GM11168 (cell line): ENCODE data around the gene PLS3.

Source experiments
- in situ Hi-C: fragments of 300-500 bp; cut with MboI; formaldehyde crosslinking; loops from one replicate; pipeline ENCODE4 v1.12.0; 2022; ENCODE audit warnings: low sequenced_read_pairs; ENCODE audit not compliant: unreplicated experiment

The PLS3 gene

DNA sequence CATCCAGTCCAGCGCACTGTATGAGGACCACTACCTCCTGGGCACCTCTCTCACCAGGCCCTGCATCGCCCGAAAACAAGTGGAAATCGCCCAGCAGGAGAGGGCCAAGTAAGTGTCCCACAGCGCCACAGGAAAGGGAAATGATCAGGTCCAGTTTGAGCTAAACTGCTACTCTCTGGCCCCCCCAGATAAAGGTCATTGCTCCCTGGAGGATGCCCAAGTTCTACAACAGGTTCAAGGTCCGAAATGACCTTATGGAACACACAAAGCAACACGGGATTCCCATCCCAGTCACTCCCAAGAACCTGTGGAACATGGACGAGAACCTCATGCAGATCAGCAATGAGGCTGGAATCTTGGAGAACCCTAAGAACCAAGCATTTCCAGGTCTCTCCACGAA is 104.1 kb downstream of the PLS3 start:
- in situ Hi-C loops: no loop called here

GRCh38 chrX:115679460-115679859 is 118.5 kb downstream of the PLS3 start:
- in situ Hi-C loops: no loop called here

DNA sequence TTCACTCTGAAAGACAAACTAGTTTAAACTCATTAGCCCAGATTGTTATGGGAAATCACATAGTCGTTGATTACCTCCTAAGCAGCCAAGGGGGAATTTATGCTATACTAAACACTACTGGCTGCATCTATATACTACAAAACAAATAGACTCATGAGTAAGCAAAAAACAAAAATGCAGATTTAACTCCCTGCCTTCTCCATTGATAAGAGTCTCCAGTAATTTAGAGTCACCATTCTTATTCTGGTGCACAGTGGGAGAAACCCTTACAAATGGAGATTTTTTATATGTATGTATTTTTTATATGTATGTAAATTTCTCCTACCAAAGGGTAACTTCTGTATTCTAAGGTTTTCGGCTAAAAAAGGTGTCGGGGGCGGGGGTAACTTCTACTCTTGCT is 126.6 kb downstream of the PLS3 start:
- in situ Hi-C loops: no loop called here

- in situ Hi-C loops: no loop called here
Observed at GRCh38 chrX:115689931-115690330, 129.0 kb downstream of the PLS3 start.

DNA sequence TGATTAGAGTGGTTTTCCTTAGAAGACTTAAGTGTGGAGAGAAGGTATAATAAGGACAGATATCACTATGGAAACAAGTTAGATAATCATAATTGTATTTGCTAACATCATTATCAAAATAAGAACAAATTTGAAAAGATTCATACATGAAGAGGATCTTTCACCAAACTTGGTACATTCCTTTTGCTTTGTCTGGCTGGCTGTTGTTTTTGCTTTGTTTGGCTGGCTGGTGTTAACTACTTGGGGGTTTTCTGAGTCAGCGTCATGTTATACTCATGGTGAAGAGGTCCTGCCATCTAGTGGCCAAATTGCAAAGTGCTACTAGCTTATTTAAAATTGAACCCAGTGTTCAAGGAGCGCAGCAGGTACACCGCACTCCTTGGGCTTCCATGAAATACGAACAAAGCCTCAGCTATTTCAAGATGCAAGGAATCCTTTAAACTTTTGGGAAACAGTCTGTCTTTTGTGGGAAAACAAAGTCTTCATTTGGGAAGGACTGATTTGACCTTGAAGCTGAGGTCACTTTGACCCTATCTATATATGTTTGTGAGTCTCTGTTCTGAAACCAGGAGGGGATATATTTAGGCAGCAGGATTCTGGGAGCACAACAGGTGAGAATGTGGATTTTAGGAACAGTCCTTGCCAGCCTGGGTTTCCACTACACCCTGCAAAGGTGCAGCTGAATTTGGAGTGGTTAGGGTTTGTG is 129.7 kb downstream of the PLS3 start:
- in situ Hi-C loops: no loop called here

GRCh38 chrX:115693476-115693875 is 132.5 kb downstream of the PLS3 start:
- in situ Hi-C loops: no loop called here

DNA sequence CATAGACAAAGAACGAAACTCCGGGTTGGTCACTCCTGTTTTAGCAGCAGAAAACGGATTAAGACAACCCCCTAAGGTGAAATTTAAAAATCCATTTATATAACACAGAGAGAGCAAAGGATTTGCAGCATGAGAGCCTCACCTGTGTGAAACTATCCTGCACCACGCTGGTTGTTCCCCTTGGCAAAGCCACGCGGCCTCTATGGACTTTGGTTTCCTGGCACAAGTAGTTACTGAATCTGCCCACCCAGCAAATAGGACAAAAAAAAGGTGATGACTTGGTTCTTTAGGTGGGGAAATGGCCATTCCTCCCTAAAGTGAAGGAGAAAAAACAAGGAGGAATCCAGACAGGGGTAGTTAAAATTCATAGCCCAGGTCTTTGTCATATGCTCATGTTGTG is 133.1 kb downstream of the PLS3 start:
- in situ Hi-C loops: no loop called here

- in situ Hi-C loops: no loop called here
Observed at GRCh38 chrX:115696039-115696438, 135.1 kb downstream of the PLS3 start.

GRCh38 chrX:115696939-115697338 is 136.0 kb downstream of the PLS3 start:
- in situ Hi-C loops: no loop called here

DNA sequence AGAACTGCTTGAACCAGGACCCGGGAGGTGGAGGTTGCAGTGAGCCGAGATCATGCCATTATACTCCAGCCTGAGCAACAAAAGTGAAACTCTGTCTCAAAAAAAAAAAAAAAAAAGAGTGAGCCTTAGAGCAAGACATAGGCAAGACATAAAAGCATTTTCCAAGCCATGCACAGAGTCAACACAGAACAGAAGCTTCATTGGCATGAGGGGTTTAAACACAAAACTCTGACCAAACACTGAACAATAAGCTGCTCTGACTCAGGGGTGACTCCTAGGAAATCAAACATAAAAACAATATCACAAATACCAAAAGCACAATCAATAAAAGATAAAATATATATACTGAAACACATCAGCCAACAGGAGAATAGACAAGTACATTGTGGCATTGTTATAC is 136.8 kb downstream of the PLS3 start:
- in situ Hi-C loops: no loop called here
